Measurements from ENCODE around the gene GLB1L. TPM values are rescaled to one million over a fixed set of nuclear protein-coding genes. Genes with fewer than 3 reads are reported as not detected.
"Not testable (repeated sequence)": the region's sequence is repeated elsewhere in the genome, so short reads cannot be mapped to it uniquely, and the experiment has no call there.

Gene GLB1L
- total and polyA plus RNA-seq, 8 donors, result 9.9 to 17.9 (median 16.1) TPM

DNA sequence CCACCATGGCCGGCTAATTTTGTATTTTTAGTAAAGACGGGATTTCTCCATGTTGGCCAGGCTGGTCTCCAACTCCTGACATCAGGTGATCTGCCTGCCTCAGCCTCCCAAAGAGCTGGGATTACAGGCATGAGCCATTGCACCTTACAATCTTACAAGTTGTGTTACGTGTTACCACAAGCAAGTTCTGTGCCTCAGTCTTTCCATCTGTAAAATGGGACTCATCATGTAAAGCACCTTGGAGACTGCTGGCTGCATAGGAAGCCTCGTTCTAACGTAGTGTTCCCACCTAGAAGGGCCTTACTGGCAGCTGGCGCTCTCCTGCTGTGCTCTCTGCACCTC lies 43.9 kb upstream of the GLB1L start:
- peak overlapping the region in 1 of 2 donors; percentile 44 for H3K27ac ChIP-seq
- ATAC-seq (no peak), DNase-seq (no peak)

DNA sequence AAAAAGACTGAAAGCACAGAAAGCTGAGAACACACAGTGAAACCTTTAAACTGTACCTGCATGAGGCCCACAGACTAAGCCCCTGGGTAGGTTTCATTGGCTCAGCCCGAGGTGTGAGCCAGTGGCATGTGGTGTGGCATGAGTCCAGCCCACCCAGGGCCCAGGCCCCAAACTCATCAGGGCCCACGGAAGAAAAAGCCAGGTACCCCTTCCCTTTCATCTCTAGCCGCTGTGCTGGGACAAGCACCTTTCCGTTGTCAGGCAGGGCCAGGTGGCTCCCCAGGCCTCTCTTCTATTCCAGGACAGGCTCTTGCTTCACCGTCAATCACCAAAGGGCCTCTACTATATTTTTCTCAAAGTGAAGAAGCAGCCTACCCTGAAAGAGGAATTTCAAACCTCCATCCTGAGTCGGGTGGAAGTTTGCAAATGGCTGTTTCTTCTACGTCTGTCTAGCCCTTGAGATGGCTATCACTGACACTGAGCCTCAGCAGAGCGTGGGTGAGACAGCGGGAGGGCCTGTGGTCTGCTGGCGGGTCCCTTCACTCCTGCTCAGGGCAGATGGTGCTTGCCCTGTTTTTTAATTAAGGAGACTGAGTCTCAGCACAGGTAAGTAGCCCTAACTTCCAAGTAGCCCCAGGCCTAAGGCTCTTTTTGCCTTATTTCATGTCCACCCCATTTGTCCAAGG lies 42.5 kb upstream of the GLB1L start:
- H3K27ac ChIP-seq, result no peak overlapping the region
- DNase-seq (no peak), ATAC-seq (no peak)
- intact Hi-C loops (cut with DNase I), result no loop called here
- peaks cover 0 to 41% of the 10 kb centered on the region in 2 donors for H3K36me3 ChIP-seq
- no peak for TF ChIP-seq CTCF (IDR thresholded peaks at IDR 0.05)
- H3K4me3 ChIP-seq, result no peak overlapping the region
- no peaks in the 10 kb centered on the region for H3K4me1 ChIP-seq
- no peaks in the 10 kb centered on the region for H3K9me3 ChIP-seq
- H3K27me3 ChIP-seq, result no peaks in the 10 kb centered on the region

More for the DNA sequence above, 43.9 kb upstream of the GLB1L start:
- TF ChIP-seq CTCF (IDR thresholded peaks at IDR 0.05), result no peak
- peaks cover 0 to 4% of the 10 kb centered on the region in 2 donors for H3K27me3 ChIP-seq
- H3K36me3 ChIP-seq, result peaks cover 0 to 27% of the 10 kb centered on the region in 2 donors
- no peaks in the 10 kb centered on the region for H3K9me3 ChIP-seq
- H3K4me1 ChIP-seq, result peaks cover 0 to 3% of the 10 kb centered on the region in 2 donors
- H3K4me3 ChIP-seq, result no peak overlapping the region
- intact Hi-C loops (cut with DNase I), result no loop called here

DNA sequence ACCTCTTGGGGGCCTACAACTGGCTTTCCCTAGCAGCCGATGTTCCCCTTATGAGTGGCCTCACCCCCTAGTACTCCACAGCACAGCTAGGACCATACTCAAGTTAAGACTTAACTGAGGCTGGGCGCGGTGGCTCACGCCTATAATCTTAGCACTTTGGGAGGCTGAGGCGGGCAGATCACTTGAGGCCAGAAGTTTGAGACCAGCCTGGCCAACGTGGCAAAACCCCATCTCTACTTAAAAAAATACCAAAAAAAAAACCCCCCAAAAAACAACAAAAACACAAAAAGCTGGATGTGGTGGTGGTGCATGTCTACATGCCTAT lies 41.8 kb upstream of the GLB1L start:
- H3K9me3 ChIP-seq; H3K27ac ChIP-seq; H3K4me1 ChIP-seq; ATAC-seq; DNase-seq; intact Hi-C loops (cut with DNase I); H3K27me3 ChIP-seq; H3K4me3 ChIP-seq: not testable (repeated sequence)
- peaks cover 0 to 48% of the 10 kb centered on the region in 2 donors for H3K36me3 ChIP-seq

- Histone ChIP-seq H3K9me3 (no peaks in the 10 kb centered on the region), H3K27ac (no peak overlapping the region), H3K36me3 (peaks cover 0 to 53% of the 10 kb centered on the region in 2 donors), H3K27me3 (no peaks in the 10 kb centered on the region), H3K4me1 (no peaks in the 10 kb centered on the region), H3K4me3 (no peak overlapping the region)
- ATAC-seq (no peak), DNase-seq (no peak)
- no peak for TF ChIP-seq CTCF (IDR thresholded peaks at IDR 0.05)
- intact Hi-C loops (cut with DNase I), result no loop called here
These were observed 41.3 kb upstream of the GLB1L start for GRCh38 chr2:219286436-219287115.

DNA sequence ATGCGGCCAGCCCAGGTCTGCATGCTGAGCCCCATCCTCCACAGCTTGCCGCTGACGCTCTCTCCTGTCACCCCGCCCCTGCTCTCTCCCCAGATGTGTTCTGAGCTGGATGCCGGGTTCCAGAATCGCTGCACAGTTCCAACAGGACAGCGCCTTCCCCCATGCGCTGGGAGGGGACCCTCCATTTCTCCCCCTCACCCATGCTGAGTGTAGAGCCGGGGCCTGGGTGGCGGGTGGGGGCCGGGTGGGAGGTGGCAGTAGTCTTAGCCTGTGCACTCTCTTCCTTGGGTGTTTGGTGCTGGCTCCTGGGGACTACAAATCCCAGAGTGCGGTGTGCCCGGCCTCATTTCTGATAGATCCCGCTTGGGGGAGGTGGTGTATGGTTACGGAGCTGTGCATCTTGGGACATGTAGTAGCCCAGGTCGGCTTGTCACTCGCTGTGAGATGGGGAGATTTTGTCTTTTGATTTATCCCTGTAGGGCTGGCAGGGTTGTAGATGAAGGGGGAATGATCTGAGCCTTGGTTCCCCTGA lies 40.7 kb upstream of the GLB1L start:
- H3K4me1 ChIP-seq, result peaks cover 0 to 6% of the 10 kb centered on the region in 2 donors
- intact Hi-C loops (cut with DNase I), result no loop called here
- H3K36me3 ChIP-seq, result peaks cover 0 to 59% of the 10 kb centered on the region in 2 donors
- TF ChIP-seq CTCF (IDR thresholded peaks at IDR 0.05), result no peak
- H3K27ac ChIP-seq, result no peak overlapping the region
- H3K27me3 ChIP-seq, result no peaks in the 10 kb centered on the region
- no peaks in the 10 kb centered on the region for H3K9me3 ChIP-seq
- DNase-seq (peak in 1 of 4 donors; percentile 21), ATAC-seq (no peak)
- H3K4me3 ChIP-seq, result no peak overlapping the region
